Measurements from ENCODE around the gene PTRH2. TPM values are rescaled to one million over a fixed set of nuclear protein-coding genes. Genes with fewer than 3 reads are reported as not detected.
A peak's percentile ranks its signal among the peaks of the same experiment; 100 is the strongest.
"Not testable (repeated sequence)": the region's sequence is repeated elsewhere in the genome, so short reads cannot be mapped to it uniquely, and the experiment has no call there.

PTRH2 gene
- total RNA-seq, result 10 to 100 TPM; 52.7 to 55.2 TPM

GRCh38 chr17:59707149-59707970 lies at the start of gene PTRH2, which contains the start of gene VMP1:
TSS of gene PTRH2 (minus strand) at chr17:59707430. CDS start at chr17:59697978, 9,452 bp downstream.
TSS of gene VMP1 (plus strand) at chr17:59707654. CDS start at chr17:59731447, 23,793 bp downstream.
- peaks cover 47% of the 10 kb centered on the region for H3K4me1 Mint-ChIP-seq
- peak within 1 kb of the TSS; percentile 98 for H3K27ac Mint-ChIP-seq
- no peaks in the 10 kb centered on the region for H3K9me3 Mint-ChIP-seq
- no peaks in the 10 kb centered on the region for H3K27me3 Mint-ChIP-seq
- H3K36me3 Mint-ChIP-seq, result peaks cover 45% of the 10 kb centered on the region
- peak; percentile 95 for DNase-seq
- H3K4me3 Mint-ChIP-seq, result peak within 1 kb of the TSS; percentile 100

GRCh38 chr17:59756236-59756818 lies 49.1 kb upstream of the PTRH2 start:
- no peak for DNase-seq
- Mint-ChIP-seq H3K9me3 (peaks cover 4% of the 10 kb centered on the region), H3K27me3 (no peaks in the 10 kb centered on the region), H3K27ac (peak overlapping the region; percentile 91), H3K4me3 (no peak overlapping the region), H3K4me1 (peaks cover 53% of the 10 kb centered on the region), H3K36me3 (peaks cover 50% of the 10 kb centered on the region)

- not testable (repeated sequence) for H3K27me3 Mint-ChIP-seq, H3K9me3 Mint-ChIP-seq, DNase-seq
- Mint-ChIP-seq H3K27ac (peak overlapping the region; percentile 91), H3K4me1 (peaks cover 48% of the 10 kb centered on the region), H3K4me3 (peak overlapping the region; percentile 34), H3K36me3 (peaks cover 38% of the 10 kb centered on the region)
Observed at GRCh38 chr17:59755069-59755468, 47.8 kb upstream of the PTRH2 start.

GRCh38 chr17:59754552-59754951 lies 47.3 kb upstream of the PTRH2 start:
- Mint-ChIP-seq H3K9me3 (peaks cover 4% of the 10 kb centered on the region), H3K4me1 (peaks cover 46% of the 10 kb centered on the region), H3K27me3 (no peaks in the 10 kb centered on the region), H3K36me3 (peaks cover 34% of the 10 kb centered on the region), H3K4me3 (peak overlapping the region; percentile 34), H3K27ac (peak overlapping the region; percentile 91)
- peak; percentile 19 for DNase-seq

- Mint-ChIP-seq H3K27ac (peak overlapping the region; percentile 91), H3K4me3 (peak overlapping the region; percentile 32), H3K9me3 (no peaks in the 10 kb centered on the region), H3K36me3 (peaks cover 26% of the 10 kb centered on the region), H3K4me1 (peaks cover 49% of the 10 kb centered on the region), H3K27me3 (no peaks in the 10 kb centered on the region)
- DNase-seq, result no peak
Observed at GRCh38 chr17:59753522-59754467, 46.6 kb upstream of the PTRH2 start.

GRCh38 chr17:59752922-59753321 lies 45.7 kb upstream of the PTRH2 start:
- Mint-ChIP-seq H3K36me3 (peaks cover 19% of the 10 kb centered on the region), H3K27me3 (no peaks in the 10 kb centered on the region), H3K4me3 (no peak overlapping the region), H3K9me3 (no peaks in the 10 kb centered on the region), H3K4me1 (peaks cover 46% of the 10 kb centered on the region), H3K27ac (peak overlapping the region; percentile 91)
- DNase-seq, result no peak

GRCh38 chr17:59752446-59752845 lies 45.2 kb upstream of the PTRH2 start:
- H3K36me3 Mint-ChIP-seq, result peaks cover 17% of the 10 kb centered on the region
- no peak for DNase-seq
- no peak overlapping the region for H3K4me3 Mint-ChIP-seq
- no peaks in the 10 kb centered on the region for H3K9me3 Mint-ChIP-seq
- no peaks in the 10 kb centered on the region for H3K27me3 Mint-ChIP-seq
- peaks cover 43% of the 10 kb centered on the region for H3K4me1 Mint-ChIP-seq
- peak overlapping the region; percentile 84 for H3K27ac Mint-ChIP-seq

GRCh38 chr17:59751955-59752413 lies 44.8 kb upstream of the PTRH2 start:
- no peaks in the 10 kb centered on the region for H3K27me3 Mint-ChIP-seq
- H3K36me3 Mint-ChIP-seq, result peaks cover 17% of the 10 kb centered on the region
- H3K4me1 Mint-ChIP-seq, result peaks cover 43% of the 10 kb centered on the region
- no peak overlapping the region for H3K4me3 Mint-ChIP-seq
- no peaks in the 10 kb centered on the region for H3K9me3 Mint-ChIP-seq
- DNase-seq, result no peak
- H3K27ac Mint-ChIP-seq, result peak overlapping the region; percentile 84

- no peak overlapping the region for H3K27ac Mint-ChIP-seq
- H3K27me3 Mint-ChIP-seq, result no peaks in the 10 kb centered on the region
- no peak overlapping the region for H3K4me3 Mint-ChIP-seq
- no peaks in the 10 kb centered on the region for H3K9me3 Mint-ChIP-seq
- H3K36me3 Mint-ChIP-seq, result peaks cover 7% of the 10 kb centered on the region
- H3K4me1 Mint-ChIP-seq, result peaks cover 28% of the 10 kb centered on the region
- DNase-seq, result no peak
Observed at GRCh38 chr17:59748591-59748990, 41.4 kb upstream of the PTRH2 start.

- DNase-seq, result no peak
- Mint-ChIP-seq H3K27me3 (no peaks in the 10 kb centered on the region), H3K4me1 (peaks cover 18% of the 10 kb centered on the region), H3K9me3 (peaks cover 4% of the 10 kb centered on the region), H3K36me3 (peaks cover 15% of the 10 kb centered on the region), H3K4me3 (no peak overlapping the region), H3K27ac (peak overlapping the region; percentile 12)
Observed at GRCh38 chr17:59746849-59747445, 39.7 kb upstream of the PTRH2 start.

- Mint-ChIP-seq H3K27ac (no peak overlapping the region), H3K36me3 (peaks cover 24% of the 10 kb centered on the region), H3K9me3 (peaks cover 4% of the 10 kb centered on the region), H3K4me1 (peaks cover 15% of the 10 kb centered on the region), H3K4me3 (no peak overlapping the region), H3K27me3 (no peaks in the 10 kb centered on the region)
- DNase-seq, result no peak
Observed at GRCh38 chr17:59745040-59745439, 37.8 kb upstream of the PTRH2 start.

- Mint-ChIP-seq H3K4me1 (peaks cover 13% of the 10 kb centered on the region), H3K27me3 (no peaks in the 10 kb centered on the region), H3K27ac (no peak overlapping the region), H3K9me3 (peaks cover 4% of the 10 kb centered on the region), H3K36me3 (peaks cover 24% of the 10 kb centered on the region), H3K4me3 (no peak overlapping the region)
- no peak for DNase-seq
Observed at GRCh38 chr17:59743842-59744241, 36.6 kb upstream of the PTRH2 start.

GRCh38 chr17:59737324-59737723 lies 30.1 kb upstream of the PTRH2 start:
- DNase-seq, result no peak
- H3K36me3 Mint-ChIP-seq, result peaks cover 16% of the 10 kb centered on the region
- no peaks in the 10 kb centered on the region for H3K4me1 Mint-ChIP-seq
- no peaks in the 10 kb centered on the region for H3K9me3 Mint-ChIP-seq
- H3K27me3 Mint-ChIP-seq, result no peaks in the 10 kb centered on the region
- H3K4me3 Mint-ChIP-seq, result no peak overlapping the region
- H3K27ac Mint-ChIP-seq, result no peak overlapping the region

GRCh38 chr17:59734226-59734625 lies 27.0 kb upstream of the PTRH2 start:
- Mint-ChIP-seq H3K4me1 (peaks cover 5% of the 10 kb centered on the region), H3K36me3 (peaks cover 11% of the 10 kb centered on the region), H3K27me3 (no peaks in the 10 kb centered on the region), H3K27ac (no peak overlapping the region), H3K4me3 (no peak overlapping the region), H3K9me3 (no peaks in the 10 kb centered on the region)
- no peak for DNase-seq
